HG02610 (cell line): ENCODE measurements around the gene ALG12.

ENCODE experiments used
- ATAC-seq: cut with Tn5 transposase; IDR thresholded peaks from one replicate; pipeline ENCODE4 v1.9.1; 2021; ENCODE audit warnings: mild to moderate bottlenecking, moderate library complexity; ENCODE audit not compliant: unreplicated experiment

The ALG12 gene

DNA sequence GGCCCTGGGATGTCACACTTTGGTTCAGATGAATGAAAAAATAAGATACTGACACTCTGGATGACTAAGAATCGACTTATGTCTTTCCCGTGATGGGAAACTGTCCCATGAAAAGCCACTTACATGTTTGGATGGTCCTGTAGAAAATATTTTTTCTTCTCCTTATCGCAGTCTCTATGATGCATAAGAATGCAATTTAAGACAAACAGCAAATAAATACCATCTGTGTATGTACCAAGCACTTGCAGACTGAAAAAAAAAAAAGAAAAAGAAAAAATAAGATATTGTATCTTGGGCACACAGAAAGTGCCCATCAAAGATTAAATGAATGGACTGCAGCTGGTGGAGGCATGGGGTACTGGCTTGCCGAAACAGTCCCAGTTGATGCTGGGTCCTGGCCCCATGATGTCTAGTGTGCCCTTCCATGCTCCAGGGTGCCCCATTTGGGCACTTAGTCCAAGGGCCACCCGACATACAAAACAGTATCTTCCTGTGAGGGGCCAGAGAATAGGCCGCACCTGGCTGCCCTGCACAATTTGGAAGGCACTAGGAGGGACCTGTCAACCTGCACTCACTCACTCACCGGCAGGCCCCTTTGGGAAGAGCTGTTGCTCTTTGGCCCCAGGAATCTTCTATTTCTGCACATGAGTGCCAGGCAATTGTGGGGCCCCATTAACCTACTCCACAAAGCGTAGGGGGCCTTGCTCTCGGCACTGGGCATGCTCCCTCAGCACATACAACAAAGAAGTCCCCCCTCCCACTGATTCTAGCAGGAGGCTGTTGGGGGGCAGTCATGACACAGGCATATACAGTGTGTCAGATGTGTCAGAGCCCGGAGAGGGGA is 67.1 kb downstream of the ALG12 start:
- no peak for ATAC-seq
